COLO668 (cell line): ENCODE results near the gene MAD1L1.

Experiments
- DNase-seq: peaks from one replicate; lab custom pipeline; 2025; ENCODE audit not compliant: unreplicated experiment; lab: John Stamatoyannopoulos, UW

Gene MAD1L1

GRCh38 chr7:1965579-1966294 is 267.0 kb downstream of the MAD1L1 start:
- no peak for DNase-seq

- DNase-seq = no peak
Measured at GRCh38 chr7:1964913-1965578, 267.7 kb downstream of the MAD1L1 start.

- no peak for DNase-seq
Measured at GRCh38 chr7:1964211-1964912, 268.4 kb downstream of the MAD1L1 start.

- DNase-seq = no peak
Measured at GRCh38 chr7:1963575-1963974, 269.2 kb downstream of the MAD1L1 start.

DNA sequence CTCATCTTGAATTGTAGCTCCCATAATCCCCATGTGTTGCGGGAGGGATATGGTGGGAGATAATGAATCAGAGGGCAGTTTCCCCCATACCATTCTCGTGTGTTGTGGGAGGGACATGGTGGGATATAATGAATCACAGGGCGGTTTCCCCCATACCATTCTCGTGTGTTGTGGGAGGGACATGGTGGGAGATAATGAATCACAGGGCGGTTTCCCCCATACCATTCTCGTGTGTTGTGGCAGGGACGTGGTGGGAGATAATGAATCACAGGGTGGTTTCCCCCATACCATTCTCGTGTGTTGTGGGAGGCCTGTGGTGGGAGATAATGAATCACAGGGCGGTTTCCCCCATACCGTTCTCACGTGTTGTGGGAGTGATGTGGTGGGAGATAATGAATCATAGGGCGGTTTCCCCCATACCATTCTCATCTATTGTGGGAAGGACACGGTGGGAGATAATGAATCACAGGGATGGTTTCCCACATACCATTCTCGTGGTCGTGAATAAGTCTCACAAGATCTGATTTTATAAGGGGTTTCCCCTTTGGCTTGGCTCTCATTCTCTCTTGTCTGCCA is 271.0 kb downstream of the MAD1L1 start:
- no peak for DNase-seq

- DNase-seq = no peak
Measured at GRCh38 chr7:1959305-1959704, 273.4 kb downstream of the MAD1L1 start.

- no peak for DNase-seq
Measured at GRCh38 chr7:1957471-1958225, 275.1 kb downstream of the MAD1L1 start.

GRCh38 chr7:1956611-1957470 is 275.9 kb downstream of the MAD1L1 start:
- no peak for DNase-seq

GRCh38 chr7:1956141-1956540 is 276.6 kb downstream of the MAD1L1 start:
- DNase-seq = no peak

DNA sequence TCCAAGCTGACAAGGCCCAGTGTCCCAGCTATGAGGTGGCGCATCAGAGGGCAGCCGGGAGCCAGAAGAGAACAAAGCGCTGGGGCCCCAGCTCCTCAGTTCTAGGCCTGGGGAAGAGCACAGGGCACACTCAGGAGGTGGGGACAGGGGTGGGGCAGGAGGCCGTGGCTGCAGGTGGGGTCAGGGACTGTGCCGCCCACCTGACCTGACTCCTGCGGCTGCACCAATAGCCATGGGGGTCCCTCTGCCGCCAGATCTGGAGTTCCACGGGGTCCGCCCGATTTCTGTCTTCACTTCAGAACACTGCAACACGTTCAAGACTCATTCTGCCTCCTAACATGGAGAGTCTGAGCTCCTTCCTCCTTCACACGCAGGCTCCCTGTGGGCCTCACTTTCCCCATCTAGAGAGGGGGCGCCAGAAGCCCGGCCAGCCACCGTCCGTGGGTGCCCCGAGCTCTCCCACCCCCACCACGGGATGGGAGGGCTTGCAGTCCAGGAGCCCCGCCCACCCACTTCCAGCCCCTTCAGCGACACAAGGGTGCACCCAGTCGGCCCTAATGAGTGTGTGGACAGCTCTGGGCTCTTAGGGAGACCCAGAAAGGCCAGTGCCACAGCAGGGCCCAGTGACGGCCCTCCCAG is 278.3 kb downstream of the MAD1L1 start:
- DNase-seq = no peak

DNA sequence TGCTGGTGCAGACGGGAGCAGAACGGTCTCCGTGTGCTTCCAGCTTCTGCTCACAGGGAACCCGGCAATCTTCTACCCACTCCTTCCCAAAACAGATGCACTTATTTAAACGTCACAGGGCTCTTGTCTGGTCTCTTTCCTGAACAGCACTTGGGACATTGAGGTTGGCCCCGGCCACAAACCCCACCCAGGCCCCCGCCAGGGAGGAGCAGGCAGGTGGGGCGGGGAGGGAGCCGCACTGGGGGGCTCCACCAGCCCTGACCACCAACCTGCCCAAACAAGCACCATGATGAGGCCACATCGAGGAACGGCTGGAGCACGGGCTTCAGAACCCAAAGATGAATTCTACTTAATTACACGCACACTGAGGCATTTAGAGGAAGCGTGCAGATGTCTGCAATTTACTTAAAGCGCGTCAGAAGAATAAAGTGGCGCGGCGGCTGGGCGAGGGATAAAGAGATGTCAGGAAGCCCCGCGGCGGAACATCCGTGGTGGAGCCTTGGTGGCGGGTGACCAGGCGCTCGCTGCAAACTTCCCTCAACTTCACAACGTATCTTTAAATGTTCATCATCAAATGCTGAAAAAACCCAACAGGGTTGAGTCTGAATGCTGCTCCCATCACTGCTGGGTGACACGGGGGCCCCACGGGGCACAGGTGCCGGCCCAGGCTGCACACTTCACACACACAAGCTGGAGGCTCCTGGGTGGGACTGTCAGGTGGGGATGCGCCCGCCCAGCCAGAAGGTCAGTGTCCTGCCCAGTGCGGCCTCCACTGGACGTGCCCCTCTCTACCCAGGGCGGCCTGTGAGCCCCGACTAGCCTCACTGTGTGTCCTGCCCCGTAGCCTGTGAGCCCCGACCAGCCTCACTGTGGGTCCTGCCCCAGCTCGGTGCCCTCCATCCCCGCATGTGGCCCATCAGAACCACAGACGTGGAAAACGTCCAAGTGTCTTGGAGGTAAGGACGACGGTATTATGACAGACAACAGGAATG is 279.2 kb downstream of the MAD1L1 start:
- DNase-seq = no peak

- DNase-seq = no peak
Measured at GRCh38 chr7:1952781-1953180, 280.0 kb downstream of the MAD1L1 start.

- DNase-seq = no peak
Measured at GRCh38 chr7:1952169-1952760, 280.5 kb downstream of the MAD1L1 start.

- no peak for DNase-seq
Measured at GRCh38 chr7:1951600-1951999, 281.1 kb downstream of the MAD1L1 start.

DNA sequence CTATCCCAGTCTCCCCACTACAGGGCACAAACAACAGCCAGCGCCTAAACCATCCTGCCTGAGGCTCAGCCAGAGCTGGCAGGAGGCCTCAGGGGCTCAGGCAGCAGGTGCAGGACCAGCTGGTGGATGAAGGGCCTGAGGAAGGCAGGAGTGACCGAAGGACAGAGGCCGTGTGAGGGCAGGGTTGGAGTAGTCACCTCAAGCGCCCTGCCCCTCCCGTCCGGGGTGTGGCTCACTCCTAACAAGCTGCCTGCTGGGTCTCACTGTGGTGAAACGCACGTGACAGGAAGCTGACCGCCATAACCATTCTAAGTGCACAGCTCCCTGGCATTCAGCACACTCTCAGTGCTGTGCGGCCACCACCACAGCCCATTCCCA is 281.6 kb downstream of the MAD1L1 start:
- DNase-seq = peak; percentile 90

DNA sequence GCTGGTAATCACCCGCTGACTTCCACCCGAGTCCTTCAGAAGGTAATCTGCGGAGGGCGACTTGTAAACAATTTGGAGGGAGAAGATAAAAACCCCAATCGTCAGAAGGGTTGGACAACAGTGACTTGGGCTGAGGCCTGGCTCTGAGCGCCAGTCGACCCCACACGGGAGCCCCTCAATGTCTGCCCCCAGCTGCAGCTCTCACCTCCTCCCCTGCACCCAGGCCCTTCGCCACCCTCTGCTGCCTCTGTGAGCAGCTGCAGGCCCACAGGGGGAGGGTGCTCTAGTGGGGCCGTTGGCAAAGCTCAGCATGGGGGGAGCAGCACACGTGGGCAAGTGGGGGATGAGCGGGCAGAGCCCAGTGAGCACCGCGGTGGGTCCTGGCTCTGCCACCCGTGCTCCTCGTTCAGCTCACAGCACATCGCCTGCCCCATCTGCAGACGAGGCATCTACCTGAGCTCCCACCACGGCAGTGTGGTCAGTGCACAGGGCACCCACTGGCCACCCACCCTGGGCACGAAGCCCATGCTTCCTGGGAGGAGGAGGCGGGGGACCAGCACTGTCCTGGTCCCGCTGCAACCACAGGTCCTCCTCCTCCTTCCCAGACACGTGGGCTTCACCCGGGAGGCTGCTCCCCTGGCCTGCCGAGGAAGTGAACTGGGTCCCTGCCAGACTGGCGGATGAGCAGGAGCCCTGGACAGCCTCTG is 282.1 kb downstream of the MAD1L1 start:
- DNase-seq = peak; percentile 33

GRCh38 chr7:1950066-1950451 is 282.7 kb downstream of the MAD1L1 start:
- DNase-seq = no peak

DNA sequence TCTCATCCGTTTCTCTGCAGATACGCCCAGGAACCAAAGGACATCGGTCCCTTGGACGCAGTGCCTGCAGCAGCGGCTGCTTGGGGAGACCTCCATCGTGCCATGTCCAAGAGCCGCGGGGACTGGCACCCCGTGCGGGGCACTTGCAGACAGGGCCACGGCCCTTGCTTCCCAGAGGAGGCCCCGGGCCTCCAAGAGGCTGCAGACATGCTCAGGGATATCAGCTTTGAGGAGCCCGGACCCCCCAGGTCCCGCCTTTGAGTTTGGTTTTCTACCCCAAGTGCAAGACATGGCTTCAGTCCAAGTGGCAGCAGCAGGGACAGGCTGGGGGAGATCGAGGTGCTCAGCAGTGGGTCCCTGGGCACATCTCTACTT is 283.1 kb downstream of the MAD1L1 start:
- DNase-seq = no peak
